DOHH2 (cell line): ENCODE results near the gene EMC8.

Experiments
- CTCF ChIP-seq: fragments of 200-600 bp; sonication (generic); IDR thresholded peaks from one replicate; pipeline ENCODE4 v1.5.1; 2014; ENCODE audit warnings: antibody characterized with exemption, mild to moderate bottlenecking, low read depth, low read length; ENCODE audit not compliant: poor library complexity, severe bottlenecking
- EZH2phosphoT487 ChIP-seq: fragments of 200-600 bp; sonication (generic); IDR thresholded peaks from 2 replicates; pipeline ENCODE4 v1.6.1; 2017; ENCODE audit warnings: borderline replicate concordance, mild to moderate bottlenecking, antibody characterized with exemption, low read length, moderate library complexity, mixed read lengths

- no peak for TF ChIP-seq EZH2phosphoT487
- TF ChIP-seq CTCF: no peak
These were observed 2.7 kb downstream of the EMC8 start for GRCh38 chr16:85796599-85796998.
